Activated gamma-delta T cell treated with Interleukin-2 at 50 U/mL for 16 hours (primary cell): ENCODE measurements around the gene PTH2R.
"Not testable (repeated sequence)": the region's sequence is repeated elsewhere in the genome, so short reads cannot be mapped to it uniquely, and the experiment has no call there.

Experiments
- DNase-seq: peaks from one replicate; pipeline ENCODE4 v3.0.0-alpha.2; 2020

Gene PTH2R

GRCh38 chr2:208406474-208407451 is at the start of gene PTH2R:
Gene PTH2R, plus strand, starts transcription at chr2:208406792. Its CDS starts 252 bp downstream, at chr2:208407044.
- no peak for DNase-seq

GRCh38 chr2:208356846-208357574 is 49.6 kb upstream of the PTH2R start:
- no peak for DNase-seq

GRCh38 chr2:208358758-208359631 is 47.6 kb upstream of the PTH2R start:
- DNase-seq = no peak

- DNase-seq = no peak
Measured at GRCh38 chr2:208359632-208359986, 47.0 kb upstream of the PTH2R start.

- no peak for DNase-seq
Measured at GRCh38 chr2:208360259-208361076, 46.1 kb upstream of the PTH2R start.

- no peak for DNase-seq
Measured at GRCh38 chr2:208361077-208361441, 45.5 kb upstream of the PTH2R start.

- DNase-seq = no peak
Measured at GRCh38 chr2:208363485-208363884, 43.1 kb upstream of the PTH2R start.

GRCh38 chr2:208366215-208367127 is 40.1 kb upstream of the PTH2R start:
- no peak for DNase-seq

GRCh38 chr2:208369091-208369490 is 37.5 kb upstream of the PTH2R start:
- DNase-seq = no peak

- DNase-seq = no peak
Measured at GRCh38 chr2:208370881-208371633, 35.5 kb upstream of the PTH2R start.

- DNase-seq = no peak
Measured at GRCh38 chr2:208371634-208371935, 35.0 kb upstream of the PTH2R start.

- peak; percentile 25 for DNase-seq
Measured at GRCh38 chr2:208373460-208374089, 33.0 kb upstream of the PTH2R start.

- no peak for DNase-seq
Measured at GRCh38 chr2:208375491-208376068, 31.0 kb upstream of the PTH2R start.

GRCh38 chr2:208377344-208377860 is 29.2 kb upstream of the PTH2R start:
- DNase-seq = not testable (repeated sequence)

GRCh38 chr2:208379192-208379591 is 27.4 kb upstream of the PTH2R start:
- no peak for DNase-seq

- no peak for DNase-seq
Measured at GRCh38 chr2:208384637-208385036, 22.0 kb upstream of the PTH2R start.

- no peak for DNase-seq
Measured at GRCh38 chr2:208386541-208386940, 20.1 kb upstream of the PTH2R start.

- no peak for DNase-seq
Measured at GRCh38 chr2:208389940-208390339, 16.7 kb upstream of the PTH2R start.

- DNase-seq = no peak
Measured at GRCh38 chr2:208392300-208392699, 14.3 kb upstream of the PTH2R start.
